NCI-H446 (cell line): ENCODE data around the gene MAML3.
A peak's percentile ranks its signal among the peaks of the same experiment; 100 is the strongest.

Source experiments
- DNase-seq, 2 experiments: peaks; one replicate each; lab custom pipeline; 2025; lab: John Stamatoyannopoulos, UW

The MAML3 gene

DNA sequence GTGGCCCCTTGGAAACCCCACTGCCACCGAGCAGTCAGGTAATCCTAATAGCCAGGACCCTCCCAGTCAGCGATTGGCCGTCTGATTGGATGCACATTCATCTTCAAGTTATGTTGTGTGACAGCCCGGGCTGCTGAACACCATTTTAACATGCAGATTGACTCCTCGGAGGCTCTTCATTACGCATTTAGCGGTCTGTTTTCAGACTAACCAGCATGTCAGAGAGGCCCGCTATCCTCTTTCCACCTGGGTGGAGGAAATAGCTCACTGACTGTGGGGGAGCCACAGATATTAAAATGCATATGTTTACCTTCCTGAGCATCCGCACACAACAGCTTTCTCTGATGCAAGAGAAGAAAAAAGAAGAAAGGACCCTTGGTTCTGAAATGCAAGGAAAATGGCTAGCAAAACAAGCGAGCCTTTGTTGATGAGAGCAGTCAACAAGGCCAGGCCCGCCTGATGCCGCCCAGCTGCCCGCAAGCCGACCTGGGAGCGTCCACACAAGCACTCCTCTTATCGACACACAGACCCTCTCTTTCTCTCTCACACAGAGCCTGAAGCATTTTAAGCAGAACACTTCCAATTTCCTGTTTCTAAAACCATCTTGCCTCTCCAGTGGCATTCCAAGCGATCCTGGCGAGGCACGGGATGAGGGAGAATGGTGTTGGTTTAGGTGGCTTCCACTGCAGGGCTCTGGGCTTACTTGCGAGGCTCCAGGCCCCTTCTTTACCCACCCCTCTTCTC, 370.1 kb downstream of the MAML3 start:
- no peak for DNase-seq

- DNase-seq, result no peak
Measured at GRCh38 chr4:139782926-139783522, 371.0 kb downstream of the MAML3 start.

- DNase-seq, result no peak
Measured at GRCh38 chr4:139781066-139781465, 372.9 kb downstream of the MAML3 start.

GRCh38 chr4:139779691-139780090, 374.3 kb downstream of the MAML3 start:
- no peak for DNase-seq

- DNase-seq, result no peak
Measured at GRCh38 chr4:139777757-139778156, 376.2 kb downstream of the MAML3 start.

GRCh38 chr4:139776235-139776634, 377.7 kb downstream of the MAML3 start:
- DNase-seq, result no peak

DNA sequence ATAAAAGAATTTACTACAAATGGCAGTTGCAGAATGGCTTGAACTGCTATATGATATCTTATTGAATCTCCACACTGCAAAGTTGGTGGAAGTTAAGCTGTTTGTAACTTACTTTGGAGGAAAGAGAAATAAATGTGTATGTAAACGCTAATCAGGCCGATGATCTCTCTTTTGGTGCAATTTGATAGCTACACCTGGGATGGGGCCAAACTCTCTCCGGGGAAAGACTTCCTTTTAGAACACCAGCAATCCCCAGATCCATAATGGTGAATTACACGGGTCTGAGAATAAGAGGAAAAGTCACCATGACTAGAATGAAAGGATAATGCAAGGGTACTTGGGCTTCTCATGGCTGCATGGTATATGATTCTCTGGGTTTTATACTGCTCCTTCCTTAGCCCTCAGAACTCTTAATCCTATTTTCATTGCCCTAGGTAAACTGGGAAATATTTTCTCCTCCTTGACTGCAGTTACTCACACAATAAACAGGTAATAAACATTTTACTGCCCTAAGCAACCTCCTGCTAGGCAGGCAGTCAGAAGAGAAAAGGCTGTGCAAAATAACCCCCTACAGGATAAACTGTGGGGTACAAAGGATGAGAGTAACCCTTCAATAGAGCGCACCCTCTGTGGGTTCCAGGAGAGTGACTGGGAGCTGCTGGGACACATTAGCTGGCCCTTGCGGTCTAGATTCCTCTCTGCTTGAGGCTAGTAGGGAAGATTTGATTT, 379.1 kb downstream of the MAML3 start:
- DNase-seq, result no peak

- peak in 1 of 2 experiments; percentile 56 for DNase-seq
Measured at GRCh38 chr4:139773560-139774318, 380.2 kb downstream of the MAML3 start.

DNA sequence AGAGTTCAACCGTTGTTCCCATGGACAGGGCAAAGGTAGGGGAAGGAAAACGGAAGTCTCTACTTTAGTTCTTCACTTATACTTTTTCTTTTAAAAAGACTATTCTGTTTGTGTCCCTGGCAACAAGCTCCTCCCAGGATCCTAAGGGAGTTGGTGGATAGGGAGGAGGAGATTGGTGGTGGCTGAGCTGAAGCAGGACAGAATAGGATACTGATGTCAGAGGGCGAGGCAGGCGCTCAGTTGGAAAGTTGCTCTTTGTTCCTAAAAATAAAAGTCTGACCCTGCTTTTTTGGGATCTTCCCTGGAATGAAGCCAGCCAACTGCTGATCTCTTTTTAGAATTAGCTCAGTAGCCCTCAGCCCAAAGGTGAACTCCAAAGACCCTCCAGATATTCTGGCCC, 383.6 kb downstream of the MAML3 start:
- no peak for DNase-seq

DNA sequence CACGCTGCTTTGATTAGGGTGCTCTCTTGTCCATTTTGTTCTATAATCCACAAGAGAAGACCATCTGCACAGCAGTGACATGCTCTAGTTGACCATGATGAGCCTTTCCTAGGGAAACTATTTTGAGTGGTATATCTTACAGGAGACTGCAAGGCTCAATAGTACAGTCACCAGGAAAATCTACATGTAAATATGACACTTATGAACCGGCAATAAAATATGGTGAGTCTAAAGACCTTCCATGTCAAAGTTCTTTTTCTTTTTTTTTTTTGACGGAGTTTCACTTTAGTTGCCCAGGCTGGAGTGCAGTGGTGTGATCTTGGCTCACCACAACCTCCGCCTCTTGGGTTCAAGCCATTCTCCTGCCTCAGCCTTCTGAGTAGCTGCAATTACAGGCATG, 384.6 kb downstream of the MAML3 start:
- no peak for DNase-seq

DNA sequence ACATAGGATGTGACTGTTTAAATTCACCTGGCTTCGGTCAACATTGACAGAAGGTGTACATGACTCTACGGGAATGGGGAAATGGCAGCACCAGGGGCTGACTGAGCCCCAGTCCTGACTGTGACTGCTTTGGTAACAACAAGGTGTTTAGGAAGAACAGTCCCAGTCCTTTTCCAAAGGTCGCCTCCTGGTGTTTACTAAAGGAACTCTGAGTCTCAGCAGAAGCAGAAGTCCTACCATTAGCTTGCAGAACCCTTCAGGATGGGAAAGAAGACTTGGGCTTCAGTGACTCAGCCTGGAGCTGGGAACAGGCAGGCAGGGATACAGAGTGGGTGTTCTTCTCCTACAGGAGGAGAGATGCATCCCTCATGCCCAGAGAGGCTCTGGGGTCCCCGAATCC, 385.1 kb downstream of the MAML3 start:
- DNase-seq, result no peak

DNA sequence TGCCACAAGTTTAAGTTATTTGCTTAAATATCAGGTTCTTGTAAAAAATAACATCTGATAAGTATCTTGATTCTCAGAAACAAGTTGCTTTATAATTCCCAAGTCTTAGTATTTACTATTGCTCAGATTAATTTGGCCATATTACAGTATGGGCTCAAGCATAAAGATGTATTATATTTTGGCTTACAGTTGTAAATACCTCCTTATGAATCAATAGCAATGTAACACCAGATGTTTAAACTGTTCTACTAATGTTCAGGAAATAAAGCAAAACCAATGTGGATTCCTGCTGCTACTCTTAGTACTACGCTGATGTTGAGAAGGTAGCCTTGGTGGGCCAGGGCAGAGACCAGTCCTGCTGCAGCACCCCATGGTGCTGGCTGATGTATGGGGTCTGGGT, 385.6 kb downstream of the MAML3 start:
- no peak for DNase-seq

GRCh38 chr4:139767585-139767984, 386.4 kb downstream of the MAML3 start:
- DNase-seq, result no peak

DNA sequence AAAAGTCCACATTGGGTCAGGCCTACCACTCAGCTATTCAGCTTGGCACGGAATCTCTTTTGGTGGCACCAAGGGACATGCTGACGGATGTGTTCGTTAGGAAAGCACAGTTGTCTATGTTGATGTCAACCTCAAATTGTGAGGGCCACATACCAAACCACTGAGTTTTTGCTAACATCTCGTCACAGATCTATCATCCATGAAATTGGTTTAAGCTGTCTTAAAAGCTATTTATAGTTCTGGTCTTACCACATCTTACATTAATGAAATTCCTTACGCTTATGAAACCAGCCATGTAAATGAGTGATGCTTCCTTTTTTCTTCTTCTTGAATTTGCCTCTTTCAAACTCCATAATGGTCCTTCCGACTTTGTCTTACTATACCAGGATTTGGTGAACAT, 386.8 kb downstream of the MAML3 start:
- DNase-seq, result no peak

DNA sequence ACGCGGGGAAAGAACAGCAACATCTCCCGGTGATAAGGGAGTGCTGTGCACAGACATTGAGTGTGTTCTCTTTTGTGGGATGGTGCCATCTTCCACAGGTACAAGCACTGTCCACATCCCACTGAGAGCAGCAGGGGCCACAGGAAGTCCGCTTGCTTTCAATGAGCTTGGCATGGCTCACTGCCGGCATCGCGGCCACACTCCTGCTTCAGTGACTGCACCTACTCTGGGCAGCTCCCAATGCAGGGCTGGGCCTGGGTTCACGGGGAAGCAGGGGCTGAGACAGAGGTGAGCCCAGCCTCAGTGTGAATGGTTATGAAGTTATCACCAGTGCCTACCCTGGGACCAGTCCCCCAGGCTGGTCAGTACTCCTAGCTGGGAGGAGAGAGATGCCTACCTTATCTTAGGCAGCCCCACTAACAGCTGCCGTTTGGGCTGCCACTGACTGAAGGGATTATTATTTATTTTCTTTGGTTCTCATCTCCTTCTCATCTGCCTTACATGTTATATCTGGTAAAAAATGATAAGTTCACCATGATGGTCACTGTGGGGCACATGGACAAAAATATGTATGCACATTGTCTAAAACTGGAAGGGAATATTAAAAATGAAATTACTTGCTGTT, 389.2 kb downstream of the MAML3 start:
- DNase-seq, result no peak

DNA sequence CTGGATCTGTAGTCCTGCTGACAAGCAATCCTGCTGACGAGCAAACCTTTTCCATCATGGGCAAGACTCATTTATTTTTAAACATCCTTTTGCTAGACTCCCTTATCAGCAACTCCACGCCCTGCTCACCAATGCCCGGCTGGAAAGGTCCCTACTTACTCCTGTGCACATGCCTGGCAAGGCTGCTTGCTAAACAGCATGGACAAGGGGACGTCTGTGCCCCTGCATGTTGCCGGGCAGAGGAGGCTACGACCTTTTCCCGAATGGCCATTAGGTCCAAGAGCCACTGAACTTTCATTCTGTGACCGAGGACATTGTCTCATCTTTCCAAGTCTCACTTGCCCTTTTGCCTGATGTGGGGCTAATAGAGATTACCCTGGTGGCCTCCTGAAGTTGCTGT, 389.8 kb downstream of the MAML3 start:
- no peak for DNase-seq

GRCh38 chr4:139763672-139764071, 390.3 kb downstream of the MAML3 start:
- no peak for DNase-seq

DNA sequence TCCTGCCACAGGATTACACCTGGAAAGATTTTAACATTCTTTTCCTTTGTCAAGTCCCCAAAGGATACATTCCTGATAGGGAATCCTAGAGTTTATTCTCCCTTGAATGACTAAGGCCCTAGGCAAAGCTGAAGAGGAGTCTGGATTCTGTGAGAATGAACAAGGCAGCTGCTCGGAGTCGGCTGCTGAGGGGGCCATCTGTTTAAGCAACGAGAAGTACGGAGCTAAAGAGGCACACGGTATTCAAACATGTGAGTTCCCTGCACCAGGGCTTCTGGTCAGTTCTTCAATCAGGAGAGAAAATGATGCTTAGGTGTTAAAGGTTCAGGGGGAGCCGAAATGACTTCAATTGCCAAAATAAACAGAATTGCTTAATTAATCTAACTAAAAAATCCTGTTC, 390.8 kb downstream of the MAML3 start:
- DNase-seq, result peak in 1 of 2 experiments; percentile 25

- no peak for DNase-seq
Measured at GRCh38 chr4:139762720-139763119, 391.3 kb downstream of the MAML3 start.

- DNase-seq, result no peak
Measured at GRCh38 chr4:139761461-139761860, 392.5 kb downstream of the MAML3 start.

DNA sequence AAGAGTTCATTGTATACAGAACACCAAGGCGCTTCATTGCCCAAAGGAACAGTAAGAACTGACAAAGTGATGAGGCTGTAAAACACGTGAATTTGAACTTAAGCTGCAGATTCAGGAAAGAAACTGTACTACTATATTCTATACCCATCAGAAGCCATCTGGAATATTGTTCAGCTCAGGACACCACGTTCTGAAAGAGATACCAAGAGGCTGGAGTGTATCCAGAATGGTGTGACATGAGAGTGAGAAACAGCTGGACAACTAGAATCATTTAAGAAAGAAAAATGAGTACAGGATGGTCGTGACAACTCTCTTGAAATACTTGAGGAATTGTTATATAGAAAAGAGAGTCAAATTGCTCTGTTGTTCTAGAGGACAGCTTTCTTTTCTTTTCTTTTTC, 393.4 kb downstream of the MAML3 start:
- DNase-seq, result no peak

DNA sequence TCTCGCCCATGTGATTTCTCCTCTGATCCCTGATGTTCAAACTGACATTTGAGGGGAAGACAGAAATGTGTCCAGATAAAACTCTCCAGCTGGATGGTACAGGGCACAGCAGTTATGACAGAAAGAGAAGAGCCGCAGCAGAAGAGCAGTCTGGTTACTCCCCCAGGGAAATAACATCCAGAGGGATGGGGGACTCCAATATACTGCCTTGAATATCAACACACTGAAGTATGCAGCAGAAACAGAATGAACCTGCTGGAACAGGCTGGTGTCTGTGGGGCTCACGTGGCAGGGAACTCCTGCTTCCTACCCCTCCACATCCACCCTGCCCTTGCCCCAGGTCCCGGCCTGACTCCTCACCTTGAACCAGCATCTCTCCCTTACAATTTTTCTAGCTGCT, 394.9 kb downstream of the MAML3 start:
- no peak for DNase-seq
